CD4-positive, alpha-beta T cell (primary cell): ENCODE measurements around the gene GLRX3. TPM values are rescaled to one million over a fixed set of nuclear protein-coding genes. Genes with fewer than 3 reads are reported as not detected.
A peak's percentile ranks its signal among the peaks of the same experiment; 100 is the strongest.
"Not testable (repeated sequence)": the region's sequence is repeated elsewhere in the genome, so short reads cannot be mapped to it uniquely, and the experiment has no call there.

ENCODE experiments used
- ATAC-seq: fragments of 200-7000 bp; cut with Tn5 transposase; one replicate; pipeline ENCODE4 v1.10.0; 2022; ENCODE audit warnings: mild to moderate bottlenecking; ENCODE audit not compliant: poor library complexity
- CTCF ChIA-PET: fragments of 350-600 bp; sonication (Branson Sonifier 250); formaldehyde crosslinking; loops from one replicate; lab custom pipeline; 2021; ENCODE audit warnings: antibody characterized with exemption, inconsistent platforms; lab: Charles Lee
- POLR2A ChIA-PET: fragments of 350-600 bp; sonication (Branson Sonifier 250); formaldehyde crosslinking; loops from one replicate; lab custom pipeline; 2021; ENCODE audit warnings: antibody characterized with exemption, inconsistent platforms; lab: Charles Lee
- DNase-seq, 14 experiments: peaks; one replicate each; pipeline ENCODE4 v3.0.0-alpha.2; 2013 to 2020; ENCODE audit warnings: mixed read lengths in 2 of 14
- H3K27ac ChIP-seq, 2 donors: one replicate each; pipeline versions ENCODE4 v1.5.1 to v1.7.0; 2013; ENCODE audit warnings: low read length in 2 of 2, low read depth in 1 of 2, mild to moderate bottlenecking in 1 of 2
- H3K27me3 ChIP-seq, 2 experiments: 1 replicate in 1 of 2; 2 replicates in 1 of 2; pipeline versions ENCODE4 v1.6.1 to v1.7.0; 2013; ENCODE audit warnings: low read length in 2 of 2, control low read depth in 1 of 2, mild to moderate bottlenecking in 1 of 2, moderate library complexity in 1 of 2; ENCODE audit not compliant: insufficient read depth in 2 of 2, control insufficient read depth in 1 of 2
- H3K36me3 ChIP-seq: one replicate; pipeline ENCODE4 v1.6.1; 2013; ENCODE audit warnings: low read length, control low read depth; ENCODE audit not compliant: insufficient read depth
- H3K4me1 ChIP-seq: one replicate; pipeline ENCODE4 v1.6.1; 2013; ENCODE audit warnings: low read length, control low read depth; ENCODE audit not compliant: insufficient read depth
- H3K4me3 ChIP-seq: one replicate; pipeline ENCODE4 v1.5.1; 2013; ENCODE audit warnings: mild to moderate bottlenecking, low read length, moderate library complexity
- H3K9me3 ChIP-seq, 2 experiments: 1 replicate in 1 of 2; 2 replicates in 1 of 2; pipeline versions ENCODE4 v1.6.1 to v1.7.0; 2013; ENCODE audit warnings: low read length in 2 of 2, mild to moderate bottlenecking in 2 of 2, control low read depth in 1 of 2, moderate library complexity in 1 of 2; ENCODE audit not compliant: control insufficient read depth in 1 of 2, insufficient read depth in 1 of 2
- H3K27ac Mint-ChIP-seq: one replicate; pipeline ENCODE4 v1.8.0; 2020; ENCODE audit warnings: mixed read lengths
- H3K27me3 Mint-ChIP-seq: one replicate; pipeline ENCODE4 v1.8.0; 2021; ENCODE audit warnings: mixed read lengths
- H3K36me3 Mint-ChIP-seq: one replicate; pipeline ENCODE4 v1.8.0; 2021; ENCODE audit warnings: low read depth, mixed read lengths
- H3K4me1 Mint-ChIP-seq: one replicate; pipeline ENCODE4 v1.8.0; 2021; ENCODE audit warnings: low read depth, mixed read lengths
- H3K4me3 Mint-ChIP-seq: one replicate; pipeline ENCODE4 v1.8.0; 2020; ENCODE audit warnings: mild to moderate bottlenecking, mixed read lengths
- H3K9me3 Mint-ChIP-seq: one replicate; pipeline ENCODE4 v1.8.0; 2020; ENCODE audit warnings: mixed read lengths
- intact Hi-C, 2 experiments: fragments of 100-400 bp; cut with DNase I in 1 of 2; cut with micrococcal nuclease in 1 of 2; formaldehyde crosslinking; loops; one replicate each; pipeline versions ENCODE4 v1.15.1 to v1.9.0; 2023 to 2025; cut with DNase I, micrococcal nuclease
- total RNA-seq, 174 experiments: library from RNA in 2 of 174; stranded (reverse) in 2 of 174; gene quantifications; one replicate each; pipeline ENCODE4 v1.2.3 and lab custom pipeline; 2021 to 2026
- TF ChIP-seq, protein P1 (sequence below): fragments of 200-600 bp; IDR thresholded peaks from one replicate; pipeline ENCODE4 v1.8.0; 2022; ENCODE audit warnings: antibody characterized with exemption, mild to moderate bottlenecking

GLRX3 gene
- total RNA-seq, 2 experiments from 2014 or later: 25.4 to 29.7 TPM

DNA sequence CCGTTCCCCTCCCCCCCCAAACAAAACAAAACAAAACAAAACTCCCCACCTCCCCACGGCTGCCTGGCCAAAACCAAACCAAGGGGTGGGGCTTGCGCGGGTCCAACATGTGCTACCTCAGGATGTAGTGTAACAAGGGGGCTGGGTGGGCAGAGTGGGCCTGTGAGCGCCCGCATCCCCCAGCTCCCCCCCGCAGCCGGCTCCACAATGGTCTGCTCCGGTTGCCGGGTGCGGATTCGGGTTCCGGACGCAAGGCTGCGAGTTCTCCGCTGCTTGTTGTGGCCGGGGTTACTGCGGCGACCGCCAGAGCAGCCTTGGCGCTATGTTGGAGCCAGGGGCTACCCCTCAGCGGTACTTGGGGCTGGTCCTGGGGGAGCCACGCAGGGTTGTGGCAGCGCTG, 30.5 kb upstream of the GLRX3 start:
- intact Hi-C loops: loop anchor here in 1 of 2 experiments (10.0 kb wide), 2 partner anchors 141 to 1789 kb away; partner anchors contain the start of gene EBF3
- Mint-ChIP-seq H3K27ac (no peak overlapping the region), H3K4me1 (peaks cover 44% of the 10 kb centered on the region), H3K36me3 (peaks cover 52% of the 10 kb centered on the region), H3K27me3 (no peaks in the 10 kb centered on the region), H3K9me3 (no peaks in the 10 kb centered on the region), H3K4me3 (no peak overlapping the region)
- ChIA-PET CTCF (no interaction called here), POLR2A (no interaction called here)
- TF ChIP-seq, protein P1, sequence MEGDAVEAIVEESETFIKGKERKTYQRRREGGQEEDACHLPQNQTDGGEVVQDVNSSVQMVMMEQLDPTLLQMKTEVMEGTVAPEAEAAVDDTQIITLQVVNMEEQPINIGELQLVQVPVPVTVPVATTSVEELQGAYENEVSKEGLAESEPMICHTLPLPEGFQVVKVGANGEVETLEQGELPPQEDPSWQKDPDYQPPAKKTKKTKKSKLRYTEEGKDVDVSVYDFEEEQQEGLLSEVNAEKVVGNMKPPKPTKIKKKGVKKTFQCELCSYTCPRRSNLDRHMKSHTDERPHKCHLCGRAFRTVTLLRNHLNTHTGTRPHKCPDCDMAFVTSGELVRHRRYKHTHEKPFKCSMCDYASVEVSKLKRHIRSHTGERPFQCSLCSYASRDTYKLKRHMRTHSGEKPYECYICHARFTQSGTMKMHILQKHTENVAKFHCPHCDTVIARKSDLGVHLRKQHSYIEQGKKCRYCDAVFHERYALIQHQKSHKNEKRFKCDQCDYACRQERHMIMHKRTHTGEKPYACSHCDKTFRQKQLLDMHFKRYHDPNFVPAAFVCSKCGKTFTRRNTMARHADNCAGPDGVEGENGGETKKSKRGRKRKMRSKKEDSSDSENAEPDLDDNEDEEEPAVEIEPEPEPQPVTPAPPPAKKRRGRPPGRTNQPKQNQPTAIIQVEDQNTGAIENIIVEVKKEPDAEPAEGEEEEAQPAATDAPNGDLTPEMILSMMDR: no peak
- Histone ChIP-seq H3K27me3 (no peaks in the 10 kb centered on the region), H3K9me3 (no peaks in the 10 kb centered on the region), H3K4me1 (peaks cover 26% of the 10 kb centered on the region), H3K4me3 (no peak overlapping the region), H3K27ac (no peak overlapping the region), H3K36me3 (peaks cover 3% of the 10 kb centered on the region)
- no peak for ATAC-seq
- no peak for DNase-seq

DNA sequence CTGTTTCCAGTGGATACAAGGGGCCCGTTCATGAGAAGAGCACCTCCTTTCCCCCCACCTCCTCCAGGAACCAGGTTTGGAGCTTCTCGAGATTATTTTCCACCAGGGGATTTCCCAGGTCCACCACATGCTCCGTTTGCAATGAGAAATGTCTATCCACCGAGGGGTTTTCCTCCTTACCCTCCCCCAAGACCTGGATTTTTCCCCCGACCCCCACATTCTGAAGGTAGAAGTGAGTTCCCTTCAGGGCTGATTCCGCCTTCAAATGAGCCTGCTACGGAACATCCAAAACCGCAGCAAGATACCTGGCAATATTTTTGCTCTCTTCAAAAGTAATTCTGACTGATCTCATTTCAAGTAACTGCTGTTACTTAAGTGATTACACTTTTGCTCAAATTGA, 28.0 kb upstream of the GLRX3 start:
- intact Hi-C loops: loop anchor here in 1 of 2 experiments (10.0 kb wide), 2 partner anchors 143 to 1787 kb away; partner anchors contain the start of gene EBF3
- H3K27ac ChIP-seq, H3K9me3 ChIP-seq, H3K27me3 Mint-ChIP-seq, H3K9me3 Mint-ChIP-seq, CTCF ChIA-PET, POLR2A ChIA-PET, H3K4me3 ChIP-seq, H3K27me3 ChIP-seq, H3K36me3 ChIP-seq, ATAC-seq: not testable (repeated sequence)
- Mint-ChIP-seq H3K27ac (peak overlapping the region; percentile 54), H3K36me3 (peaks cover 42% of the 10 kb centered on the region), H3K4me3 (peak overlapping the region; percentile 60), H3K4me1 (peaks cover 64% of the 10 kb centered on the region)
- H3K4me1 ChIP-seq: peaks cover 36% of the 10 kb centered on the region
- DNase-seq: peak in 2 of 14 experiments; percentile 23 to 40

DNA sequence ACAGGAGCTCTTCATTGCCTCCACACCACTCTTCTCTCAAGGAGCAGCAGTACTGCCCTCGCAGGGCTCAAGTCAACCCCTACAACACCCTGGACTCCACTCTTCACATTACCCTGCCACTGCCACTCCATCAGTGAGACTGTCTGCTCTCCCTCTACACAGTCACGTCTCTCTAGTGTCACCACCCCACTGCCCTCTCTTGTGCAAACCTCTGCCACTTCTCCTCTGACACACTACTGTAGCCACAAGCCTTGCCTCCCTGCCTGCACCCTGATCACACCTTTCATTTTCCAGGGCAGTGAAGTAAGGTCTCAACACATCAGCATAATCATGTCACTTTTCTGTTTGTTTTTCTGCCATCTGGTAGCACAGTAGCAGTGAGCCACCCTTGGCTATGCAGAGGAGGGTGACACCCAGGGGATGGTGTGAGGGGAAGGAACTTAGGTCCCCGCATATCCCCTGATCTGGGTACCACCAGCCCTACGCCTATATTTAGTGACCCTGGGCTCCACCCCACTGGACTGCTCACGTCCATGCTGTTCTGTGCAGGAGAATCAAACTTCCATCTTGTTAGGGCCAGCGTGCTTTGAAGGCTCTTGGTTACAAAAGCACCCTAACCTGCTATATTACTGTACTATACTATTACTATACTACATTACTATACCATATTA, 27.1 kb upstream of the GLRX3 start:
- H3K27ac ChIP-seq: no peak overlapping the region
- H3K9me3 ChIP-seq: no peaks in the 10 kb centered on the region
- ChIA-PET POLR2A (interaction anchor here (1.0 to 3.5 kb wide), 8 partner anchors 7 to 642 kb away, joined by 4 to 212 read pairs (median 20); partner anchors contain the start of genes GLRX3 and MGMT), CTCF (interaction anchor here (0.6 to 3.2 kb wide), 13 partner anchors 19 to 220 kb away, joined by 3 to 30 read pairs (median 4); partner anchors contain the start of gene GLRX3)
- H3K4me3 Mint-ChIP-seq: peak overlapping the region; percentile 74
- peak overlapping the region; percentile 70 for H3K4me3 ChIP-seq
- peaks cover 3% of the 10 kb centered on the region for H3K36me3 ChIP-seq
- H3K4me1 ChIP-seq: peaks cover 36% of the 10 kb centered on the region
- intact Hi-C loops: loop anchor here in 1 of 2 experiments (10.0 kb wide), 2 partner anchors 144 to 1786 kb away; partner anchors contain the start of gene EBF3
- DNase-seq (peak in 3 of 14 experiments; percentile 10 to 23 (median 11)), ATAC-seq (no peak)
- H3K27me3 ChIP-seq: no peaks in the 10 kb centered on the region
- H3K36me3 Mint-ChIP-seq: peaks cover 33% of the 10 kb centered on the region
- no peaks in the 10 kb centered on the region for H3K27me3 Mint-ChIP-seq
- TF ChIP-seq, protein P1: no peak
- H3K27ac Mint-ChIP-seq: peak overlapping the region; percentile 96
- H3K4me1 Mint-ChIP-seq: peaks cover 66% of the 10 kb centered on the region
- H3K9me3 Mint-ChIP-seq: no peaks in the 10 kb centered on the region
